Fibroblast of pulmonary artery (primary cell): Measurements from ENCODE around the gene MIXL1.

Experiments used
- DNase-seq: peaks from one replicate; pipeline ENCODE4 v3.0.0-alpha.2; 2010; ENCODE audit warnings: low read depth
- H3K4me3 ChIP-seq: replicated peaks from 2 replicates; pipeline ENCODE4 v1.5.1; 2011; ENCODE audit warnings: low read depth, mild to moderate bottlenecking, control low read depth, low read length, moderate library complexity
- TF ChIP-seq, protein P1 (sequence below): IDR thresholded peaks from 2 replicates; pipeline ENCODE4 v1.5.1; 2011; ENCODE audit warnings: mild to moderate bottlenecking, control low read depth, low read length, inconsistent platforms; ENCODE audit errors: missing control alignments

Gene MIXL1

DNA sequence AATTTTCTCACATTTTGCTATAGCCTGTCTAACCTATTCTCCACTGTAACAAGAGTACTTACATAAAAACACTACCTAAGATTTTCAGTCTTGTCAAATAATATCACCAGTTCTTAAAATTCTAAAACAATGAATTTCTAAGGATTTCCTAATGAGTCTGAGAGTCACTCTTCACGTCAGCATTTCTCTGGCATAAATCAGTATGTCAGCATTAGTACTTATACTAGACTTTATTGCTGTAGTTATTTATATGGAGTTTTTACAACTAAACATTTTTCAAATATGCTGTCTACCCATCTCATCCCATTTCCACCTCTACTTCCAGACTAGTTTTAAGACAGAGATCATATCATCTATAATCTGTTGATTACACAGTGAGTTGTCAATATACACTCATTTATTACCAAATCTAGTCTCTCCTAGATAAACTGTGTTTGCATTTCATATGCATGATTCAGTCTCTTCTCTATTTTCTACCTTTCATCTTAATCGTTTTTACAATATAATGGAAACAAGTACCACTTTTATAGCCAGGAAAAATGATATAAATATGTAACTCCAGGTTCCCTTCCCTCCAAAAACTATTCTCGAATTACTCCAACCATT, 52.7 kb downstream of the MIXL1 start:
- H3K4me3 ChIP-seq = no peak overlapping the region
- TF ChIP-seq, protein P1, sequence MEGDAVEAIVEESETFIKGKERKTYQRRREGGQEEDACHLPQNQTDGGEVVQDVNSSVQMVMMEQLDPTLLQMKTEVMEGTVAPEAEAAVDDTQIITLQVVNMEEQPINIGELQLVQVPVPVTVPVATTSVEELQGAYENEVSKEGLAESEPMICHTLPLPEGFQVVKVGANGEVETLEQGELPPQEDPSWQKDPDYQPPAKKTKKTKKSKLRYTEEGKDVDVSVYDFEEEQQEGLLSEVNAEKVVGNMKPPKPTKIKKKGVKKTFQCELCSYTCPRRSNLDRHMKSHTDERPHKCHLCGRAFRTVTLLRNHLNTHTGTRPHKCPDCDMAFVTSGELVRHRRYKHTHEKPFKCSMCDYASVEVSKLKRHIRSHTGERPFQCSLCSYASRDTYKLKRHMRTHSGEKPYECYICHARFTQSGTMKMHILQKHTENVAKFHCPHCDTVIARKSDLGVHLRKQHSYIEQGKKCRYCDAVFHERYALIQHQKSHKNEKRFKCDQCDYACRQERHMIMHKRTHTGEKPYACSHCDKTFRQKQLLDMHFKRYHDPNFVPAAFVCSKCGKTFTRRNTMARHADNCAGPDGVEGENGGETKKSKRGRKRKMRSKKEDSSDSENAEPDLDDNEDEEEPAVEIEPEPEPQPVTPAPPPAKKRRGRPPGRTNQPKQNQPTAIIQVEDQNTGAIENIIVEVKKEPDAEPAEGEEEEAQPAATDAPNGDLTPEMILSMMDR = no peak
- DNase-seq = no peak
